ENCODE data around the gene NELL1.

DNA sequence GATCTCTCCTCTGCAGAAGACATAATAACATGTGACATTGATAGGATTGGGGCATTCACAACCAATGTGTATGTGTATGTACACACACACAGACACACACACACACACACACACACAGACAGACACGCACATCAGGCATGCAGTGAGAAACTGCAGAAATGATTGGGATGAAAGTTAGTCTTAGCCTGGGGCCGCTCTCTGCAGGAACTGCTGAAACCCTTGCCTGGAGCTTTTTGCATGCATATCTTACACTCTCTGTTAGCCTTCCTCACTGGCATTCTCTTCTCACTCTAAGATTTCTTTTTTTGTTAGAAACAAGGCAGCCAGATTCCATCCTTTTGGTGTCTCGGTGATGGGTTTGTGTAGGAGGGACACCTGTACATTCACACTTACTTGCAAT lies 337.9 kb downstream of the NELL1 start:
- TF ChIP-seq, protein P1, sequence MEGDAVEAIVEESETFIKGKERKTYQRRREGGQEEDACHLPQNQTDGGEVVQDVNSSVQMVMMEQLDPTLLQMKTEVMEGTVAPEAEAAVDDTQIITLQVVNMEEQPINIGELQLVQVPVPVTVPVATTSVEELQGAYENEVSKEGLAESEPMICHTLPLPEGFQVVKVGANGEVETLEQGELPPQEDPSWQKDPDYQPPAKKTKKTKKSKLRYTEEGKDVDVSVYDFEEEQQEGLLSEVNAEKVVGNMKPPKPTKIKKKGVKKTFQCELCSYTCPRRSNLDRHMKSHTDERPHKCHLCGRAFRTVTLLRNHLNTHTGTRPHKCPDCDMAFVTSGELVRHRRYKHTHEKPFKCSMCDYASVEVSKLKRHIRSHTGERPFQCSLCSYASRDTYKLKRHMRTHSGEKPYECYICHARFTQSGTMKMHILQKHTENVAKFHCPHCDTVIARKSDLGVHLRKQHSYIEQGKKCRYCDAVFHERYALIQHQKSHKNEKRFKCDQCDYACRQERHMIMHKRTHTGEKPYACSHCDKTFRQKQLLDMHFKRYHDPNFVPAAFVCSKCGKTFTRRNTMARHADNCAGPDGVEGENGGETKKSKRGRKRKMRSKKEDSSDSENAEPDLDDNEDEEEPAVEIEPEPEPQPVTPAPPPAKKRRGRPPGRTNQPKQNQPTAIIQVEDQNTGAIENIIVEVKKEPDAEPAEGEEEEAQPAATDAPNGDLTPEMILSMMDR (IDR thresholded peaks at IDR 0.05 in 4 of 5, conservative IDR thresholded peaks at IDR 0.05 in 1 of 5): no peak
- no peak for TF ChIP-seq POLR2A (IDR thresholded peaks at IDR 0.05)
